IMR-90 (cell line): ENCODE data around the gene MYH3.

Source experiments
- BHLHE40 ChIP-seq: fragments of 150-350 bp; IDR thresholded peaks from 2 replicates; pipeline ENCODE4 v1.6.1; 2016; ENCODE audit warnings: mild to moderate bottlenecking, low read depth, low read length
- FOS ChIP-seq: fragments of 150-350 bp; IDR thresholded peaks from 2 replicates; pipeline ENCODE4 v1.6.1; 2016; ENCODE audit warnings: low read depth, low read length
- MAFK ChIP-seq: IDR thresholded peaks from 2 replicates; pipeline ENCODE4 v1.6.1; 2012; ENCODE audit warnings: low read depth, low read length, improper control_type of control experiment
- POLR2A ChIP-seq: IDR thresholded peaks from 2 replicates; pipeline ENCODE4 v1.6.1; 2012; ENCODE audit warnings: mild to moderate bottlenecking, low read depth, low read length
- RAD21 ChIP-seq: IDR thresholded peaks from 2 replicates; pipeline ENCODE4 v1.6.1; 2012; ENCODE audit warnings: low read length, improper control_type of control experiment
- TF ChIP-seq, protein P1 (sequence below): conservative IDR thresholded peaks from 2 replicates; pipeline ENCODE4 v1.5.1; 2012; ENCODE audit warnings: mild to moderate bottlenecking, low read depth, low read length, improper control_type of control experiment

GRCh38 chr17:10613775-10614513 lies 43.2 kb downstream of the MYH3 start:
- TF ChIP-seq MAFK (no peak), RAD21 (no peak), POLR2A (no peak), BHLHE40 (no peak), FOS (no peak)
- TF ChIP-seq, protein P1, sequence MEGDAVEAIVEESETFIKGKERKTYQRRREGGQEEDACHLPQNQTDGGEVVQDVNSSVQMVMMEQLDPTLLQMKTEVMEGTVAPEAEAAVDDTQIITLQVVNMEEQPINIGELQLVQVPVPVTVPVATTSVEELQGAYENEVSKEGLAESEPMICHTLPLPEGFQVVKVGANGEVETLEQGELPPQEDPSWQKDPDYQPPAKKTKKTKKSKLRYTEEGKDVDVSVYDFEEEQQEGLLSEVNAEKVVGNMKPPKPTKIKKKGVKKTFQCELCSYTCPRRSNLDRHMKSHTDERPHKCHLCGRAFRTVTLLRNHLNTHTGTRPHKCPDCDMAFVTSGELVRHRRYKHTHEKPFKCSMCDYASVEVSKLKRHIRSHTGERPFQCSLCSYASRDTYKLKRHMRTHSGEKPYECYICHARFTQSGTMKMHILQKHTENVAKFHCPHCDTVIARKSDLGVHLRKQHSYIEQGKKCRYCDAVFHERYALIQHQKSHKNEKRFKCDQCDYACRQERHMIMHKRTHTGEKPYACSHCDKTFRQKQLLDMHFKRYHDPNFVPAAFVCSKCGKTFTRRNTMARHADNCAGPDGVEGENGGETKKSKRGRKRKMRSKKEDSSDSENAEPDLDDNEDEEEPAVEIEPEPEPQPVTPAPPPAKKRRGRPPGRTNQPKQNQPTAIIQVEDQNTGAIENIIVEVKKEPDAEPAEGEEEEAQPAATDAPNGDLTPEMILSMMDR: no peak
